VCaP (cell line): ENCODE results near the gene OPRL1.
"Not testable (repeated sequence)": the region's sequence is repeated elsewhere in the genome, so short reads cannot be mapped to it uniquely, and the experiment has no call there.

Source experiments
- H3K27ac ChIP-seq: fragments of 450-650 bp; 2 replicates; pipeline ENCODE4 v1.5.1; 2017
- TF ChIP-seq, protein P1 (sequence below): fragments of 450-650 bp; conservative IDR thresholded peaks from 2 replicates; pipeline ENCODE4 v1.5.1; 2017; ENCODE audit warnings: mild to moderate bottlenecking, moderate library complexity

The OPRL1 gene

GRCh38 chr20:64084685-64085152, 4.8 kb downstream of the OPRL1 start:
- peak overlapping the region; percentile 71; the same call in 1 of the 2 replicates for H3K27ac ChIP-seq
- TF ChIP-seq, protein P1, sequence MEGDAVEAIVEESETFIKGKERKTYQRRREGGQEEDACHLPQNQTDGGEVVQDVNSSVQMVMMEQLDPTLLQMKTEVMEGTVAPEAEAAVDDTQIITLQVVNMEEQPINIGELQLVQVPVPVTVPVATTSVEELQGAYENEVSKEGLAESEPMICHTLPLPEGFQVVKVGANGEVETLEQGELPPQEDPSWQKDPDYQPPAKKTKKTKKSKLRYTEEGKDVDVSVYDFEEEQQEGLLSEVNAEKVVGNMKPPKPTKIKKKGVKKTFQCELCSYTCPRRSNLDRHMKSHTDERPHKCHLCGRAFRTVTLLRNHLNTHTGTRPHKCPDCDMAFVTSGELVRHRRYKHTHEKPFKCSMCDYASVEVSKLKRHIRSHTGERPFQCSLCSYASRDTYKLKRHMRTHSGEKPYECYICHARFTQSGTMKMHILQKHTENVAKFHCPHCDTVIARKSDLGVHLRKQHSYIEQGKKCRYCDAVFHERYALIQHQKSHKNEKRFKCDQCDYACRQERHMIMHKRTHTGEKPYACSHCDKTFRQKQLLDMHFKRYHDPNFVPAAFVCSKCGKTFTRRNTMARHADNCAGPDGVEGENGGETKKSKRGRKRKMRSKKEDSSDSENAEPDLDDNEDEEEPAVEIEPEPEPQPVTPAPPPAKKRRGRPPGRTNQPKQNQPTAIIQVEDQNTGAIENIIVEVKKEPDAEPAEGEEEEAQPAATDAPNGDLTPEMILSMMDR, result no peak

DNA sequence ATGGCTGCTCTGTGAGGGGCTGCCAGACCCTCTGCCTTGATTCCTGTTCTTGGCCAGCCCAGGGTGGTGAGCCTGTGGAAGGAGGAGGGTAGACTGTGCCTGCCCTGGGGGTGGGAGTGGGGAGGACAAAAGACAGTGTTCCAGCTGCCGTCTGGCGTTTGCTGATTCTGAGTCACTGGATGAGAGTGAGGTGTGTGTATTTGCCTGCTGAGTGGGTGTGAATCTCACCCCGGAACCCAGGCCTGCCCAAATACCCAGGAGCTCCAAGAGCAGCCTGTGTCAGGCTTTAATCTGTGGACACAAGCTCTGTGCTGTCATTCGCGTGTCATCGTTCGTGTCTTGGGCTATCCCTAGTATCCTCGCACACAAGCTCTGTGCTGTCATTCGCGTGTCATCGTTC, 6.9 kb downstream of the OPRL1 start:
- no peak overlapping the region for H3K27ac ChIP-seq
- TF ChIP-seq, protein P1, result no peak

- H3K27ac ChIP-seq, result not testable (repeated sequence)
Observed at GRCh38 chr20:64087226-64087825, 7.4 kb downstream of the OPRL1 start.

DNA sequence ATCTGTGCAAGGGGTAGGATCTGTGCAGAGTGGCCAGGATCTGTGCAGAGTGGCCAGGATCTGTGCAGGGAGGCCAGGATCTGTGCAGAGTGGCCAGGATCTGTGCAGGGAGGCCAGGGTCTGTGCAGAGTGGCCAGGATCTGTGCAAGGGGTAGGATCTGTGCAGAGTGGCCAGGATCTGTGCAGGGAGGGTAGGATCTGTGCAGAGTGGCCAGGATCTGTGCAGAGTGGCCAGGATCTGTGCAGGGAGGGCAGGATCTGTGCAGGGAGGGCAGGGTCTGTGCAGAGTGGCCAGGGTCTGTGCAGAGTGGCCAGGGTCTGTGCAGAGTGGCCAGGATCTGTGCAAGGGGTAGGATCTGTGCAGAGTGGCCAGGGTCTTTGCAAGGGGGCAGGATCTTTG, 8.7 kb downstream of the OPRL1 start:
- H3K27ac ChIP-seq, result not testable (repeated sequence)

GRCh38 chr20:64090165-64090564, 10.3 kb downstream of the OPRL1 start:
- H3K27ac ChIP-seq, result no peak overlapping the region
- TF ChIP-seq, protein P1, result no peak

- no peak overlapping the region for H3K27ac ChIP-seq
- TF ChIP-seq, protein P1, result no peak
Observed at GRCh38 chr20:64091340-64091739, 11.5 kb downstream of the OPRL1 start.

DNA sequence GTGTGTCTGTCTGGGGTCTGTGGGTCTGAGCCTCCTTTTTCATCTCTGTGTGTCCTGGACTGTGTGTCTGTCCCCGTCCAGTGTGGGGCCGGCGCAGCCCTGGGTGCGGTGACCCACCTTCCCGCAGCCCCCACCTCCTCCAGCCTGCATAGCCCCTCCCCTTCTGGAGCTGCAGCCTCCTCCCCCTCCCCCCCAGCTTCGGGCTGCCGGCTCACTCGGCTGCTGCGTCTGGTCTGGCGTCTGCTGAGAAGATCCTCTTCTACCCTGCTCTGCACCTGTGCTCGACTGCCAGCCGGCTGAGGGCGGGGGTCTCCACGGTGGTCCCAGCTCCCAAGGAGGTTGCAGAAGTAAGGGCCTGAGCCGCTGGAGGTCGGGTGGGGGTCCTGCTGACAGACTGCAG, 11.9 kb downstream of the OPRL1 start:
- TF ChIP-seq, protein P1, result no peak
- H3K27ac ChIP-seq, result no peak overlapping the region

GRCh38 chr20:64092258-64093012, 12.6 kb downstream of the OPRL1 start:
- no peak overlapping the region for H3K27ac ChIP-seq
- TF ChIP-seq, protein P1, result no peak
